ENCODE results near the gene BPHL. TPM values are rescaled to one million over a fixed set of nuclear protein-coding genes. Genes with fewer than 3 reads are reported as not detected.
"Not testable (repeated sequence)": the region's sequence is repeated elsewhere in the genome, so short reads cannot be mapped to it uniquely, and the experiment has no call there.

The BPHL gene
- 1 to 10 TPM; 6.9 to 7.5 TPM for total RNA-seq

DNA sequence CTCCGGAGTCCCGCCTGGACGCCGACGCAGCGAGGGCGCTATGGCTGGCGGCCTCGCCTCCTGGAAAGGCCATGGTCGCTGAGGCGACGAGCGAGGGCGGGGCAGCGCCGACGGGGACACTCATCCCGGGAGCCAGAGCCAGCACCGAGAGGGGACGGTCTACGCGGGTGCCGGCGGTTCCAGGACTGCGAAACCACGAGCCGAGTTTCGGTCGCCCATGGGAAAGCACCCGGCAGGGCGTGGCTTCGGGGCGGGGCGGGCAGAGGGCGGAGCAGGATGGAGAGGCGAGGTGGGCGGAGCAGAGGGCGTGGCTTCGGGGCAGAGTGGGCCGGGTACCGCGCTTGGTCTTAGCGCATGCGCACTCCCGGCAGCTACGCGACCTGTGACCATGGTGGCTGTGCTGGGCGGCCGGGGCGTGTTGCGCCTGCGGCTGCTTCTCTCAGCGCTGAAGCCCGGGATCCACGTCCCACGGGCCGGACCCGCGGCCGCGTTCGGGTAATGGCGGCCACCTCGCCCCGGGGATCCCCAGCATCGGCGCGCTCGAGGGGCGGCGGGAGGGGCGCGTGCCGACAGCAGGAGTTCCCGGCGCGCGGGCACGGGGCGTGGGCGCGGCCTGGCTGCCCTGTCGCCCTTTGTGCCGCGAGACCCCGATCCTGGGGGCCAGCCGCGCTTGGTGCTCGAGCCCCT, at the start of gene BPHL:
Gene BPHL, plus strand, starts transcription at position 359 of the 687 bp plus-strand sequence. Its CDS starts 30 bp downstream, at position 389.
- peaks cover 4% of the 10 kb centered on the region for H3K36me3 Mint-ChIP-seq (ENCODE audit: low read depth)
- CTCF ChIA-PET = no interaction called here
- H3K27ac Mint-ChIP-seq = peak within 1 kb of the TSS; percentile 78
- intact Hi-C loops (cut with micrococcal nuclease) = loop anchor here (1.0 to 5.0 kb wide), 13 partner anchors 8 to 1884 kb away; partner anchors contain the start of genes ECI2, NQO2, PSMG4 and SERPINB1
- H3K27me3 Mint-ChIP-seq (ENCODE audit: low read depth) = no peaks in the 10 kb centered on the region
- H3K4me1 Mint-ChIP-seq (ENCODE audit: low read depth) = peaks cover 21% of the 10 kb centered on the region
- no peaks in the 10 kb centered on the region for H3K9me3 Mint-ChIP-seq
- peak; percentile 99 for DNase-seq
- peak within 1 kb of the TSS; percentile 83 for H3K4me3 Mint-ChIP-seq

GRCh38 chr6:3071568-3071967, 46.9 kb upstream of the BPHL start:
- no peak for DNase-seq

DNA sequence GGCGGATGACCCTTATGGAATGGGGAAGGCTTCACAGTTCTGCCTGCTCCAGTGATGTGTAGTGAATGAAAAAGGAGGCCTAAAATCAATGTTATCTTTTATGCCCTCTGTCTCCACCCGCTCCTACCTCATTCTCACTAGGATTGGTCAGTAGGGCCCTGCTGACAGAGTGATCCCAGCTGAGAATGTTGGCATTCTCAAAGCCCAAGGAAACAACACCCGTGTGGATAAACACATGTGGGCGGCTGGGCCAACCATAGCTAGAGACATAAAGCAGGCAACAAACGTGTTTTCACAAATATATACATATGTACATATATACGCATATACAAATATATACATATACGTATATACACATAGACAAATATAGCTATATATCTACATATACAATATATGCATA, 45.7 kb upstream of the BPHL start:
- peaks cover 55% of the 10 kb centered on the region for H3K4me1 Mint-ChIP-seq (ENCODE audit: low read depth)
- H3K27ac Mint-ChIP-seq = peak overlapping the region; percentile 21
- CTCF ChIA-PET = no interaction called here
- no peaks in the 10 kb centered on the region for H3K9me3 Mint-ChIP-seq
- H3K36me3 Mint-ChIP-seq (ENCODE audit: low read depth) = peaks cover 19% of the 10 kb centered on the region
- H3K27me3 Mint-ChIP-seq (ENCODE audit: low read depth) = no peaks in the 10 kb centered on the region
- intact Hi-C loops (cut with micrococcal nuclease) = no loop called here
- no peak overlapping the region for H3K4me3 Mint-ChIP-seq
- no peak for DNase-seq

More at GRCh38 chr6:3071568-3071967, 46.9 kb upstream of the BPHL start:
- no peaks in the 10 kb centered on the region for H3K27me3 Mint-ChIP-seq (ENCODE audit: low read depth)
- no peak overlapping the region for H3K4me3 Mint-ChIP-seq
- H3K27ac Mint-ChIP-seq = peak overlapping the region; percentile 42
- no peaks in the 10 kb centered on the region for H3K9me3 Mint-ChIP-seq
- peaks cover 59% of the 10 kb centered on the region for H3K4me1 Mint-ChIP-seq (ENCODE audit: low read depth)
- CTCF ChIA-PET = no interaction called here
- intact Hi-C loops (cut with micrococcal nuclease) = no loop called here
- H3K36me3 Mint-ChIP-seq (ENCODE audit: low read depth) = peaks cover 11% of the 10 kb centered on the region

- no peaks in the 10 kb centered on the region for H3K27me3 Mint-ChIP-seq (ENCODE audit: low read depth)
- H3K36me3 Mint-ChIP-seq (ENCODE audit: low read depth) = peaks cover 20% of the 10 kb centered on the region
- H3K9me3 Mint-ChIP-seq = no peaks in the 10 kb centered on the region
- no peak for DNase-seq
- no peak overlapping the region for H3K4me3 Mint-ChIP-seq
- intact Hi-C loops (cut with micrococcal nuclease) = no loop called here
- no peak overlapping the region for H3K27ac Mint-ChIP-seq
- CTCF ChIA-PET = no interaction called here
- peaks cover 52% of the 10 kb centered on the region for H3K4me1 Mint-ChIP-seq (ENCODE audit: low read depth)
Measured at GRCh38 chr6:3073382-3073781, 45.1 kb upstream of the BPHL start.

DNA sequence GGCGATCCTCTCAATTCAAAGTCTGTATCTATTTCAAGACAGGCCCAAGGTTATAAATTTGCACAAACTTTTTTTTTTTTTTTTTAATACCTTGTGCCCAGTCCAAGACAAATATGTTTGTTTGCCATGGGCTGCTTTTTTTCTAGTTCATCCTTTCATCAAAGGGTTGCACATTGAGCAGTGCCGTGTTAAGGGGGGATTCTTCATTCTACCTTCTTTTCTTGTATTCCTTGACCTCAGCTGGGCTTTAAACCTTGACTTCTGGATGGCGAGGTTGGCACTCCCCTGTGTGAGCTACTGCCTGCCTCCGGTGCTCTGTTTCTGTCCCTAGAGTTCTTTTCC, 42.8 kb upstream of the BPHL start:
- DNase-seq = no peak
- Mint-ChIP-seq H3K36me3 (ENCODE audit: low read depth) (peaks cover 22% of the 10 kb centered on the region), H3K27ac (peak overlapping the region; percentile 66), H3K27me3 (ENCODE audit: low read depth) (no peaks in the 10 kb centered on the region), H3K9me3 (no peaks in the 10 kb centered on the region), H3K4me3 (no peak overlapping the region), H3K4me1 (ENCODE audit: low read depth) (peaks cover 41% of the 10 kb centered on the region)
- intact Hi-C loops (cut with micrococcal nuclease) = no loop called here
- CTCF ChIA-PET = interaction anchor here (0.9 to 1.3 kb wide), 3 partner anchors 20 to 77 kb away, joined by 3 to 4 read pairs (median 3); no protein-coding TSS in a partner anchor

DNA sequence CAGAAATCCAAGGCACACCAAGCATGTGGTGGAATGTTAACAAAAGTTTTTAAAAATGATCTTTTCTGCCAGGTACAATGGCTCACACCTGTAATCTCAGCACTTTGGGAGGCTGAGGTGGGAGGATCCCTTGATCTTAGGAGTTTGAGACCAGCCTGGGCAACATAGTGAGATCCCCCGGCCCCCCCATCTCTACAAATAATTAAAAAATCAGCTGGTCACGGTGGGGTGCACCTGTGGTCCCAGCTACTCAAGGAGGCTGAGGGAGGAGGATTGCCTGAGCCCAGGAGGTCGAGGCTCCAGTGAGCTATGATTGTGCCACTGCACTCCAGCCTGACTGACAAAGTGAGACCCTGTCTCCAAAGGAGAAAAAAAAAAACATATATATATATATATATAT, 42.2 kb upstream of the BPHL start:
- H3K36me3 Mint-ChIP-seq (ENCODE audit: low read depth) = peaks cover 27% of the 10 kb centered on the region
- no peak overlapping the region for H3K4me3 Mint-ChIP-seq
- intact Hi-C loops (cut with micrococcal nuclease) = no loop called here
- no peaks in the 10 kb centered on the region for H3K9me3 Mint-ChIP-seq
- CTCF ChIA-PET = interaction anchor here (1.3 kb wide), 1 partner anchor 21 kb away, joined by 3 read pairs; no protein-coding TSS in a partner anchor
- peaks cover 37% of the 10 kb centered on the region for H3K4me1 Mint-ChIP-seq (ENCODE audit: low read depth)
- no peak overlapping the region for H3K27ac Mint-ChIP-seq
- no peaks in the 10 kb centered on the region for H3K27me3 Mint-ChIP-seq (ENCODE audit: low read depth)
- no peak for DNase-seq

GRCh38 chr6:3077430-3077829, 41.1 kb upstream of the BPHL start:
- Mint-ChIP-seq H3K4me1 (ENCODE audit: low read depth) (peaks cover 30% of the 10 kb centered on the region), H3K36me3 (ENCODE audit: low read depth) (peaks cover 26% of the 10 kb centered on the region), H3K9me3 (no peaks in the 10 kb centered on the region), H3K4me3 (no peak overlapping the region), H3K27me3 (ENCODE audit: low read depth) (no peaks in the 10 kb centered on the region), H3K27ac (no peak overlapping the region)
- CTCF ChIA-PET = interaction anchor here (1.0 to 1.3 kb wide), 2 partner anchors 9 to 315 kb away, joined by 3 read pairs; no protein-coding TSS in a partner anchor
- intact Hi-C loops (cut with micrococcal nuclease) = no loop called here
- DNase-seq = no peak

GRCh38 chr6:3078952-3079351, 39.6 kb upstream of the BPHL start:
- H3K27me3 Mint-ChIP-seq (ENCODE audit: low read depth); DNase-seq; H3K4me3 Mint-ChIP-seq; intact Hi-C loops (cut with micrococcal nuclease); H3K9me3 Mint-ChIP-seq; H3K27ac Mint-ChIP-seq: not testable (repeated sequence)
- H3K36me3 Mint-ChIP-seq (ENCODE audit: low read depth) = peaks cover 36% of the 10 kb centered on the region
- H3K4me1 Mint-ChIP-seq (ENCODE audit: low read depth) = peaks cover 19% of the 10 kb centered on the region
- CTCF ChIA-PET = interaction anchor here (0.7 kb wide), 1 partner anchor 32 kb away, joined by 3 read pairs; no protein-coding TSS in a partner anchor

- Mint-ChIP-seq H3K4me1 (ENCODE audit: low read depth) (peaks cover 16% of the 10 kb centered on the region), H3K4me3 (no peak overlapping the region), H3K27ac (no peak overlapping the region), H3K36me3 (ENCODE audit: low read depth) (peaks cover 41% of the 10 kb centered on the region), H3K27me3 (ENCODE audit: low read depth) (no peaks in the 10 kb centered on the region), H3K9me3 (no peaks in the 10 kb centered on the region)
- DNase-seq = no peak
- CTCF ChIA-PET = no interaction called here
- intact Hi-C loops (cut with micrococcal nuclease) = no loop called here
Measured at GRCh38 chr6:3079682-3080081, 38.8 kb upstream of the BPHL start.

- CTCF ChIA-PET = no interaction called here
- DNase-seq = no peak
- no peaks in the 10 kb centered on the region for H3K27me3 Mint-ChIP-seq (ENCODE audit: low read depth)
- peaks cover 48% of the 10 kb centered on the region for H3K36me3 Mint-ChIP-seq (ENCODE audit: low read depth)
- peaks cover 2% of the 10 kb centered on the region for H3K4me1 Mint-ChIP-seq (ENCODE audit: low read depth)
- intact Hi-C loops (cut with micrococcal nuclease) = no loop called here
- H3K4me3 Mint-ChIP-seq = no peak overlapping the region
- no peaks in the 10 kb centered on the region for H3K9me3 Mint-ChIP-seq
- H3K27ac Mint-ChIP-seq = no peak overlapping the region
Measured at GRCh38 chr6:3081960-3082359, 36.6 kb upstream of the BPHL start.

DNA sequence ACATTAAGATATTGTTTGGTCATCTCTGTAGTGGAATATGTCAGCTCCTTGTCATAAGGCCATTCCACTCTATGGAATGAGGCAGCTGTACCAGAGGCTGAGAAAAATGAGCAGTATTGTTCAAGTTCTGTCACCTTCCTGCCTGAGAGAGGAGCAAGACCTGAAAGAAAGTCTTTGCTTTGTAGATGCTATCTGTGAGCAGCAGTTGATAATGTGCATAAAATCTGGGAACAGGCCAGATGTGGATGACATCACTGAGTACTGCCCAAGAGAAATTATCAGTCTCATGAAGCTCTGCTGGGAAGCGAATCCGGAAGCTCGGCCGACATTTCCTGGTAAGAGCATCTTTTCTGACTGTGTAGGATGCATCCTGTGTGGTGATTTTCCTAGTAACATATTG, 33.4 kb upstream of the BPHL start:
- H3K4me1 Mint-ChIP-seq (ENCODE audit: low read depth) = no peaks in the 10 kb centered on the region
- H3K27ac Mint-ChIP-seq = no peak overlapping the region
- CTCF ChIA-PET = interaction anchor here (0.6 kb wide), 1 partner anchor 29 kb away, joined by 3 read pairs; no protein-coding TSS in a partner anchor
- intact Hi-C loops (cut with micrococcal nuclease) = no loop called here
- no peak overlapping the region for H3K4me3 Mint-ChIP-seq
- peaks cover 41% of the 10 kb centered on the region for H3K36me3 Mint-ChIP-seq (ENCODE audit: low read depth)
- H3K27me3 Mint-ChIP-seq (ENCODE audit: low read depth) = no peaks in the 10 kb centered on the region
- no peaks in the 10 kb centered on the region for H3K9me3 Mint-ChIP-seq
- DNase-seq = no peak

DNA sequence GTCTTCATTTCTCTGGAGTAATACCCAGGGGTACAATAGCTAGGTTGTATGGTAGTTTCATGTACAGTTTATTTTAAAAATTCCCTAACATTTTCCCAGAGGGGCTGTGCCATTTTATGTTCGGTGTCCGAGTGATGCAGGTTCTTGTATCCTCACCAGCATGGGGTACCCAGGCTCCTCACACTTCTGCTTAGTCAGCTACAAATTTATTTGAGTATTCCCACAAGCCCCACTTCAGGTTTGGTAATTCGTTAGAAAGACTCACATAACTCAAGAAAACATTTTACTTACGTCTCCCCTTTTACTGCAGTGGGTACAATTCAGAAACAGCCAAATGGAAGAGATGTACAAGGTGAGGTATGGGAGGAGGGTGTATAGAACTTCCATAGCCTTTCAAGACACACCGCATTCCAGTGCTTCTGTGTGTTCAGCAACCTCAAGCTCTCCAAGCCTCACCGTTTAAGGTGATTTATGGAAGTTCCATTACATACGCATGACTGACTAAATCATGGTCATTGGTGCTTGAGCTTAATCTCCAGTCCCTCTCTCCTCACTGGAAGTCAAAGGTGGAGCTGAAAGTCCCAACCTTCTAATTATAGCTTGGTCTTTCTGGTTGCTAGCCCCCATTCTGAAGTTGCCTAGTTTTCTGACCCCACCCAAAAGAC, 32.1 kb upstream of the BPHL start:
- intact Hi-C loops (cut with micrococcal nuclease) = no loop called here
- peaks cover 41% of the 10 kb centered on the region for H3K36me3 Mint-ChIP-seq (ENCODE audit: low read depth)
- no peaks in the 10 kb centered on the region for H3K4me1 Mint-ChIP-seq (ENCODE audit: low read depth)
- no peaks in the 10 kb centered on the region for H3K27me3 Mint-ChIP-seq (ENCODE audit: low read depth)
- no peaks in the 10 kb centered on the region for H3K9me3 Mint-ChIP-seq
- CTCF ChIA-PET = interaction anchor here (0.6 to 1.4 kb wide), 2 partner anchors 9 to 40 kb away, joined by 3 to 4 read pairs; no protein-coding TSS in a partner anchor
- H3K4me3 Mint-ChIP-seq = no peak overlapping the region
- H3K27ac Mint-ChIP-seq = no peak overlapping the region
- no peak for DNase-seq

All from activated naive CD4-positive, alpha-beta T cell treated with anti-CD3 and anti-CD28 coated beads for 36 hours (primary cell).